H7 (cell line): Measurements from ENCODE around the gene TRIM65. TPM values are rescaled to one million over a fixed set of nuclear protein-coding genes. Genes with fewer than 3 reads are reported as not detected.

ENCODE experiments used
- DNase-seq: peaks from one replicate; pipeline ENCODE4 v3.0.0; 2012
- H3K27me3 ChIP-seq: 2 replicates; pipeline ENCODE4 v1.6.0; 2011; ENCODE audit warnings: mild to moderate bottlenecking, low read length; ENCODE audit not compliant: control insufficient read depth, insufficient read depth
- H3K36me3 ChIP-seq: replicated peaks from 2 replicates; pipeline ENCODE4 v1.5.1; 2011; ENCODE audit warnings: low read length; ENCODE audit not compliant: control insufficient read depth, insufficient read depth
- H3K4me3 ChIP-seq: 2 replicates; pipeline ENCODE4 v1.5.1; 2011; ENCODE audit warnings: low read depth, mild to moderate bottlenecking, control low read depth, low read length, moderate library complexity; ENCODE audit not compliant: insufficient read depth
- total RNA-seq: library from RNA; depleted of rRNA; stranded (reverse); fragments of >200 nt; shearing (Covaris generic); gene quantifications from 2 replicates; pipeline ENCODE4 v1.2.3, GENCODE V29; 2014

The TRIM65 gene
- total RNA-seq, 1 experiment from 2014 or later = 66.4 TPM

DNA sequence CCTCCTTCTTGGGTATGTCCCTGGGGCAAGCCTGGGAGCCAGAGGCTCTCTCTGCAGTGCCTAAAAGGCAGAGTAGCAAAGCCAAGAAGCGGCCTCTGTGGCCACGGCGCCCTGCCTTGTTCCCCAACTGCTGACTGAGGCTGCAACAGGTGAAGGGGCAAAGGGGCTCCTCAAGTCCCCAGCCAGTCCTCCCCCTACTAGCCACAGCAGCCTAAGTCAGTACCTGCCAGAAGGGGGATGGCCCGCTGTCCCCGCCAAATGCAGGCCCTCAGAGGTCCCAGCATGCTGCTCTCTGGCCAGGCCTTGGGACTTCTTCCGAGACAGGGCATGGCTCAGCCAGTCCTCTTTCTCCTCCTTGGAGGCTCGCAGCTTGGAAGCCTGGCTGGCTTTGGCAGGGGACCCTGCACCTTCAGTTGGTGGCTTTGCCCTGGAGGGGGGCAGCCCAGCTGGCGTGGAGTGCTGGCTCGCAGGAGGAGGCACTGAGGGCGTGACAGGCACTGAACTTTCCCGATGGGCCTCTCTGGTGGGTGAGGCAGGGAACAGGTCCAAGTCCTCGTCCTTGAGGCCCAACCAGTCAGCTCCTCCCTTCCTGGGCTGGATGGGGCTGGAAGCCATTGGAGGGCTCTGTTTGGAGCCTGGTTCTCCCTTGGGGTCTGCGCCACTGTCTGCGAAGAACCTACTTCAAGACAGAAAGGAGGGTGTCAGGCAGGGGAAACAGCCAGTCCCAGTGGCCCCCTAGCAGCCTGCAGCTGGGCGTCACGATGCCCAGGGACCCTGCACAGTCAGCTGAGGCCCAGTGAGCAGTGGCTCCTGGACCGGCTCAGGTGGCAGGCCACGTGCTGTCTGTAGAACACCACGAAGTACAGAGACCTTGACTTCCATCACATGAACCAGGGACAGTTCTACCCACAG is 26.5 kb upstream of the TRIM65 start:
- DNase-seq = peak; percentile 33
- Histone ChIP-seq H3K36me3 (peaks cover 11% of the 10 kb centered on the region), H3K27me3 (no peaks in the 10 kb centered on the region), H3K4me3 (no peak overlapping the region)

DNA sequence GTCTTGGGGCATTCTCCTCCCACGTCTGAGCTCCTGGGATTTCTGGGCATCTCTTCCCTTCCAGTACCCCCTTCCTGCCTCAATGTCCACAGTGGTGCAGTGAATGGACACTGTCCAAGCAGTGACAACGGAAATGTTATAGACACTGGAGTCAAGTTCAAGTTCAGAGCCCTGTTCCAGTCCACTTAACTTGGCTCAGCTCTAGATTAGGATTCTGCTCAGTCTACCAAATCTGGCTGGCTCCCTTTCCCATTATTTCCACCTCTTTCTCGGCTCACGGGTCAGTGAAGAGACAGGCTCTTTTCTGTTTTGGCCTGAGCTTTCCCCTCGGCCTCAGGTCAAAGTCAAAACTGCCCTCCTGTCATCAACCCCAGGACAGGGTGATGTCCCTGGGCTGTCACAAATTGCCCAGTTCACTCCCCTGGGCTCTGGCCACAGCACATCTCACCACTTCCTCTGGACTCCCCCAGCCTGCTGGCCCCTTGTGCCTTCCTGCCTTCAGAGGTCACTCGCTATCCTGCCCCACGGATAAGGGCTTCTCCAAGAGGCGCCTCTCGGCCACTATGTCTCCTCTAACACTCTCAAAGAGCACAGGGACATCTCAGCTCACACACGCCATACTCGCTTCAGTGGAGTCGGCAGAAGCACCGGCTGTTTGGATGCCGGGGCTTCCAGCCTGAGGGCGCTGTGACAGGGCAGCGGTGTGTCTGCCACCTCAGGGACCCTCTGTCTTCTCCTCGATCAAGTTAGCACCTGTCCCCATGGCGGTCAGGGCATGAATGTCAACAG is 25.6 kb upstream of the TRIM65 start:
- peak; percentile 20 for DNase-seq
- no peaks in the 10 kb centered on the region for H3K27me3 ChIP-seq
- no peak overlapping the region for H3K4me3 ChIP-seq
- H3K36me3 ChIP-seq = peaks cover 11% of the 10 kb centered on the region

DNA sequence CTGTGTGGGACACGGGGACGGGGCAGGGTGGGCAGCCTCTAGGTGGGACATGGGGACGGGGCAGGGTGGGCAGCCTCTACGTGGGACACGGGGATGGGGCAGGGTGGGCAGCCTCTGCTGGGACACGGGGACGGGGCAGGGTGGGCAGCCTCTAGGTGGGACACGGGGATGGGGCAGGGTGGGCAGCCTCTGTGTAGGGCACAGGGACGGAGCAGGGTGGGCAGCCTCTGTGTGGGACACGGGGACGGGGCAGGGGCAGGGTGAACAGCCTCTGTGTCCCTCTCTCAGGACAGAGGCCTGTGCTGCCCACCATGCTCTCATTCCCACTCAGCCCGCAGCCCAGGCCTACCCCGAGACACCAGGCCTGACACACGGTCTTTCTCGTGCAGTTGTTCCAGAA is 24.8 kb upstream of the TRIM65 start:
- no peaks in the 10 kb centered on the region for H3K27me3 ChIP-seq
- H3K36me3 ChIP-seq = peaks cover 10% of the 10 kb centered on the region
- no peak for DNase-seq
- no peak overlapping the region for H3K4me3 ChIP-seq

DNA sequence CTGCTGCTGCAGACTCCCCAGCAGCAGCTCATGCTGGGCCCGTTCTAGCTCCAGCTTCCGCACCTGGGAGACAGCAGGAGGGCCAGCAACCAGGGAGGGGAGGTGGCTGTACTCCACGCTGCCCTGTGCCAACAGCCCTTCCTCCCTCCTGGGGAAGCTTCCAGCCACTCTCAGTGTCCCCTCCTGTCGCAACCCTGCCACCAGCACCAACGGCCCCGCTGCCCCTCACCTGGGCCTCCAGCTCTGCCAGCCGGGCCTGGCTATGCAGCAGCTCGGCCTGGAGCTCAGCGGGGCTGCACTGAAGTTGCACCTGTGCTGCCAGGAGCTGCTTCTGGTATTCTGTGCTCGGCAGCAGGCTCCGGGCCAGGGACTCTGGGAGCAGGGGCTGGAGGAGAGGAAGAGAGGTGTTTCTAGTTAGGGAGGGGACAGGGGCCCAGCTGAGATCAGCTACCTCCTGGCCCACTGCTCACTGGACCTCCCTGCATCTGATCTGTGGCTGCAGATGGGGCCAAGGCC is 23.4 kb upstream of the TRIM65 start:
- DNase-seq = peak; percentile 46
- Histone ChIP-seq H3K4me3 (no peak overlapping the region), H3K36me3 (peaks cover 4% of the 10 kb centered on the region), H3K27me3 (no peaks in the 10 kb centered on the region)

DNA sequence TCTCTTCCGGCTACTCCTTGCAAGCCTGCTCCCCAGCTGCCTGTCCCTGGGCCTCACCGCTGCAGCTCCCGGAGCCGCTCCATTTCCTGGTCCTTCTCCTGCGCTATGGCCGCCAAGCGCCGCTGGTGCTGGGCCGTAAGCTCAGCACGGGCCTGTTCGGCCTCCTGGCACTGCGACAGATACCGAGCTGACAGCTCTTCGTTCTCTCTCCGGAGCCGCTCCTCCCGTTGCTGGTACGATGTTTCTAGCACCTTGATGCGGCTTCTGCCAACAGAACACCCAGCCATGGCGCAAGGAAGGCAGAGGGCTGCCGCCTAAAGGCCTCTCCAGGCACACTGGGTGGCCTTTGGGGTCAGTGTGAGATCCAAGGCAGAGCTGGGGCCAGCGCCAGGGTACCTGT is 22.9 kb upstream of the TRIM65 start:
- Histone ChIP-seq H3K36me3 (peaks cover 4% of the 10 kb centered on the region), H3K4me3 (no peak overlapping the region), H3K27me3 (no peaks in the 10 kb centered on the region)
- DNase-seq = peak; percentile 26

DNA sequence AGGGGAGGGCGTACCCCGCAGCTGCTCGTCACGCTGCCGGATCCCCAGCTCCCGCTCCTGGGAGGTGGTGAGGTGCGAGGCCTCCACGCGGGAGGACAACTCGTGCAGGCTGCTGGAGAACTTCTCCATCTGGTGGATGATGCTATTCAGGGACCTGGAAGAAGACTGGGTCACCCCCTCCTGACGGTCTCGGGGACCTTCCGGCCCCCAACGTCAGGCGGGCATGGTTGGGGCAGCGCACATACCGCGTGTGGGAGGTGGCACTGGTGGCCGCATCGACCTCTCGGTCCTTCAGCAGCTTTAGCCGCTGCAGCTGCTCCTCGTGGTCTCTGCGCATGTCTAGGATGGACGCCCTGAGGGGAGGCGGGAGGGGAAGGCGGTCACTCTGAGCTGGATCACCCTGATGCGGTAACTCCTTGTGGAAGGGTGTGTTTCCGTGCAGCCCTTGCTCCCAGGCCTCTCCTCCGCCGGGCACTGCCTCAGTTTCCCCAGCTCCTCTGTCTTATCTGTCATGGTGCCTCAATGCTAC is 21.2 kb upstream of the TRIM65 start:
- DNase-seq = peak; percentile 42
- H3K4me3 ChIP-seq = no peak overlapping the region
- H3K36me3 ChIP-seq = peaks cover 4% of the 10 kb centered on the region
- no peaks in the 10 kb centered on the region for H3K27me3 ChIP-seq

DNA sequence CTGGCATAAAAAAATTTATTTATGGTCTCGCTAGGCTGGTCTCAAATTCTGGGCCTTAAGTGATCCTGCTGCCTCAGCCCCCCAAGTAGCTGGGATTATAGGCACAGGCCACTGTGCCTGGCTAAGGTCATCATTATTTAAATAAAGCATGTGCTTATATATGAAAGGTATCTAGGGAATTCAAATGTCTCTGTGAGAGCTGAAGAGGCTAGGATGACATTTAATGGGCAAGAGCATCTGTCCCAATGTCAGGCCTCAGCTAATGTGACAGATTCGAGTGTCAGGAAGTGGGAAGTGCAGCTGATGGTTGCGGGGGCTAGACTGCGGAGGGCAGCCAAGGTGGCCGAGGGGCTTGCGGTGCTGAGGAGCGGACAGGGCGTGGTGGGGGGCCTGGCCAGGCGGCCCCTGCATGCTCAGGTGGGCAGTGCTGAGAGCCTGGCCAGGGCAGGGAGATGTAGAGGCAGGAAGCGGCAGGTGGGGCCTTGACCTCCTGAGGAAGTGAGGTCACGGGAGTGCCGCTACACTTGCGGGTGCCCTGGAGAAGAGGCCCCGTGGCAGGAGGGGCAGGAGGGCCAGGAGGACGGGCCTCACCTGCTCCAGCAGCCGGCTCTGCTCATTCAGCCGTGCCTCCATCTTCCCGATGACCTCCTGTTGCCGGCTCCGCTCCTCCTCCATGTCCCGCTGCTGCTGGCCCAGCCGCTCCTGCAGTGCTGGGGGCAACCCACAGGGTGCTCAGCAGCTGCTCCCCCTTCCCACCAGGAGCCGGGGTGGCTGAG is 20.6 kb upstream of the TRIM65 start:
- peaks cover 4% of the 10 kb centered on the region for H3K36me3 ChIP-seq
- DNase-seq = no peak
- no peaks in the 10 kb centered on the region for H3K27me3 ChIP-seq
- H3K4me3 ChIP-seq = no peak overlapping the region

DNA sequence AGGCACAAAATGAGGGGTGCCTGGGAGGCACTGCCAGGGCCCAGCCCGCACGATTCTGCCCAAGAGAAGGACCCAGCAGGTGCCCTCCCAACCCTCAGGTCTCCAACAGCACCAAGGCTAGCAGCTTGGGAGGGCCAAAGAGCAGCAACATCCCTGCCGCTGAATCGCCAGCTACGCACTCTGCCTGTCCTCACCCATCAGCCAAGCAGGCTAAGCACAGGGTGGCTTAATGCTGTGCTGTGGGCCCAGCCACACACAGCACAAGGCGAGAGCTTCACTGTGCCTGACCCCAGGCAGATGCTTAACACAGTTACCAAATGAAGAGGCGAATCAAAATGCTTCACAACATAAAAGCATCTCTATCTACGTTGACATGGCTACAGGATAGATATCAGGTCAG is 18.5 kb upstream of the TRIM65 start:
- Histone ChIP-seq H3K27me3 (no peaks in the 10 kb centered on the region), H3K36me3 (peaks cover 3% of the 10 kb centered on the region), H3K4me3 (no peak overlapping the region)
- DNase-seq = no peak

DNA sequence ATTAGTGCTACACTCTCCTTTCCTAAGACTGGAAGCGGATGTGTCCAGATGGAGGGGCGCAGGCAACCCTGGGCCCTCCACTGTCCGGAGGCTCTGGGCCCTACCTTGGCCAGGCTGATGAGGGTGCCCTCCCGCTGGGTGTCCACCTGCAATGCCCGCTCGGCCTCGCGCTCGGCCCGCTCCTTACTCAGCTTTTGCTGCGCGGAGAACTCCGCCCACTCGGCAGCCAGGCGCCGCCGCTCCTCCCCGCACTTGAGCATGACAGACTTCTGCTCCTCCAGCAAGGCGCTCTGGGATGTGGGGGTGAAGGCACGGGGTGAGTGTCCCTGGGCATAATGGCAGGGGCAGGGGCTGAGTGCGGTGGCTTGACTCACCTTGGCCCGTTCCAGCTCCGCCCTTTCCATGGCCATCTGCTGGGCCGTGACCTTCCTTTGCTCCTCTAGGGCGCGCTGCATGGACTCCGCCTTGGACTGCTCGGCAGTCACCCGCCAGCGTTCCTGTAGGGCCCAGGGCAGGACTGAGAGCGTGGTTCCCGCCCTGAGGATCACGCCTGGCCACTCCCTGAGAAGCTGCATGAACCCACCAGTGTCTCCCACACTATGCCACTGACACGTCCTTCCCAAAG is 18.0 kb upstream of the TRIM65 start:
- DNase-seq = peak; percentile 84
- Histone ChIP-seq H3K36me3 (peaks cover 3% of the 10 kb centered on the region), H3K4me3 (no peak overlapping the region), H3K27me3 (no peaks in the 10 kb centered on the region)

DNA sequence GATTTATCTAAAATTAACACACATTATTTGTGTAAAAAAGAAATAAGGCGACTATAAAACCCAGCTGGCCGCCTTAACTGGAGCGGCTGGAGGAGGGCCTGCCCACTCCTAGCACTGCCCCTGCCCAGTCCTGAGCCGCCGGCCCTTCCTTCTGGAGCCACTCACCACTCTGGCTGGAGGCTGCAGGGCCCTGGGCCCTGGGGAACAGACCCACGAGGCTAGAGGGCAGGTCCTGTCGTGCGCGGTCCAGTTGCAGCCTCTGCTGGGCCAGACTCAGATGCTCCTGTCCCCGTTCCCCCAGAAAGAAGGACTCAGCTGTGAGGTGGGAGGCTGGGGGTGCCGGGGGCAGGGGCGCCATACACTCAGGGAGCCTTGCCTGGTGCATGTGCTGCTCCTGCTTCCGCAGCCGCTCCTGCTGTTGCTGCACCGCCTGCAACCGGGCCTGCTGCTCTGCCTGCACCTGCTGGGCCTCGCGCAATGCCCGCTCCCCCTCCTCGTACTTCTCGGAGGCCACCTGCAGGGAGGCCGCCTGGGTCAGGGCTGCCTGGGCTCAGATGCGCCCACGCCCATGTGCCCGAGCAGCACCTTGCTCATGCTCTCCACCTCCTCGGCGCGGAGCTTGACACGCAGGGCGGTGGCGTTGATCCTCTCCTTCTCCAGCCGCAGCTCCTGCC is 16.9 kb upstream of the TRIM65 start:
- peak; percentile 54 for DNase-seq

DNA sequence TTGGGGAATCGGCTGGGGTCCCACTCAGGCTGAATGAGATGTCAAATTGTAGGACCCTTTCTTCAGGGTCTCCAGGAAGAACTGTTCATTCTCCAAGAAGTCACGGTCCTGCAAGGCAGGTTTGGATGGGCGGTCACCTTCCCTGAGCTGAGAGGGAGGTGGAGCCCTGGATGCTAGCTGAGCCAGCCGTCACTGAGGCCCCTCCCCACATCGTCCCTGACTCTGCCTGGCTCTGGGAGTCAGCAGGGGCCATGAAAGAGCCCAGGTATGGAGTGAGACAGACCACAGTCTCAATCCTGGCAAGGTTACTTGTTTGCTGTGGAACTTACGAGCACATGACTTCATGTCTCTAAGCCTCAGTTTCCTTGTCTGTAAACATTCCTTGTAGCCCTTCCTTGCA is 13.9 kb upstream of the TRIM65 start:
- DNase-seq = peak; percentile 76
- H3K36me3 ChIP-seq = peaks cover 2% of the 10 kb centered on the region
- H3K4me3 ChIP-seq = no peak overlapping the region
- no peaks in the 10 kb centered on the region for H3K27me3 ChIP-seq

More for the DNA sequence above, 16.9 kb upstream of the TRIM65 start:
- H3K27me3 ChIP-seq = no peaks in the 10 kb centered on the region
- H3K36me3 ChIP-seq = peaks cover 2% of the 10 kb centered on the region
- no peak overlapping the region for H3K4me3 ChIP-seq

DNA sequence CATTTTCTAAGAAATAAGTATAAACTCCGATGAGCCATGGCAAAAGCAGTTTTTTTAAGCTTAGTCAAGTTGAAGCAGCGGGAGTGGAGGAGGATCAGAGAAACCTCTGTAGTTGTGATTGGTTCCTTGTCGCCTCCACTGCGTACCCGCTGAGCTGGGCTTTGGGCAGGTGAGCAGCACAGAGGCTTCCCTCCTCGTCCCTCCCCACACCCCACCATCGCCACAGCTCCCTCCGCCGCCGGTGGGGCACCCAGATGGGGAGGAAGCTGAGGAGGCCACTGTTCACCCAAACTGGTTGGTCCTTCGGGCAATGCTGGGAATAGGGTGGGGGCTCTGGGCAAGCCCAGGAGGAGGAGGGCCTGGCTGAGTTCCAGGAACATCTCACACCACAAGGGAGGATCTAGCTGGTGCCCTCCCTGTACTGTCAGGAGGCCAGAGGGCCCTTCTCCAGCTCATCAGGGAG is 13.1 kb upstream of the TRIM65 start:
- Histone ChIP-seq H3K27me3 (no peaks in the 10 kb centered on the region), H3K36me3 (peaks cover 2% of the 10 kb centered on the region), H3K4me3 (no peak overlapping the region)
- no peak for DNase-seq

DNA sequence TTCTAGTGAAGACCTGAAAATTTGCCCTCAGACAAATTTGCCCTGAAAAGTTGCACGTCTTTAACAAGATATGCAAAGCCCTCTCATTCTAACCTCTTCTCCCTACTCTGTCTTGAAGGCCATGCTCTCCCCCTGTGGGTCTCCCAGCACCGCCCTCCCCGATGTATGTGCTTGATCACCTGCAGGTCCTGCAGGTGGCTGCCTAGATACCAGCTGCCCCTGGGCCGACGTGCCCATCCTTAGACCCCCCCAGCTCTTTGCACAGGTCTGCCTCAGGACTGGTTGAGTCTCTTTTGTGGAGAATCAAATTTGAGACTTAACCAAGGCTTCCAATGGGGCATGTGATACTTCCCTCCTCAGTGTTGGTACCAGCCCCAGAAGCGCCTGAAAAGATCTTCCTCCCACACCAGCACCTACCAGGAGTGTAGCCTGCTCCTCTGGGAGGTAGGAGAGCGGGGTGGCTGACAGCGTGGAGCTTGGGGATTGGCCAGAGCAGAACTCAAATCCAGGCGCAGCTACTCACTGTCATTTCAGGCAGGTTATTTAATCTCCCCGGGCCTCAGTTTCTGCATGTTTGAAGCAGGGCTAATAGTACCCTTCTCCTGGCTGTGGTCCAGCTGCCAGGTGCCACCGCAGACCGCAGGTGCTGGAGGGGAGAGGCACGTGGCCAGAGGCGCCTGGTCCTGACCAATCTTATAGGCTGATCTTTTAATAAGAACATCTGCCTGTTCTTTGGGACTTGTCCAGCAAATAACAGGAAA is 12.5 kb upstream of the TRIM65 start:
- Histone ChIP-seq H3K27me3 (no peaks in the 10 kb centered on the region), H3K4me3 (no peak overlapping the region), H3K36me3 (peaks cover 2% of the 10 kb centered on the region)
- no peak for DNase-seq
